HG02678 (cell line): ENCODE results near the gene NUDT17.

Source experiments
- ATAC-seq: cut with Tn5 transposase; IDR thresholded peaks from one replicate; pipeline ENCODE4 v1.9.1; 2021; ENCODE audit warnings: mild to moderate bottlenecking, moderate library complexity; ENCODE audit not compliant: unreplicated experiment

Gene NUDT17

GRCh38 chr1:145887631-145888030 lies 42.2 kb downstream of the NUDT17 start:
- no peak for ATAC-seq

- no peak for ATAC-seq
Measured at GRCh38 chr1:145889722-145890121, 44.3 kb downstream of the NUDT17 start.

- ATAC-seq: no peak
Measured at GRCh38 chr1:145891143-145891542, 45.7 kb downstream of the NUDT17 start.

- no peak for ATAC-seq
Measured at GRCh38 chr1:145891587-145892485, 46.4 kb downstream of the NUDT17 start.

- no peak for ATAC-seq
Measured at GRCh38 chr1:145892486-145893087, 47.2 kb downstream of the NUDT17 start.

- ATAC-seq: no peak
Measured at GRCh38 chr1:145893306-145894055, 48.1 kb downstream of the NUDT17 start.

- ATAC-seq: no peak
Measured at GRCh38 chr1:145895471-145895870, 50.0 kb downstream of the NUDT17 start.

GRCh38 chr1:145897969-145898368 lies 52.5 kb downstream of the NUDT17 start:
- no peak for ATAC-seq
